ENCODE data around the gene REPS1.
"Not testable (repeated sequence)": the region's sequence is repeated elsewhere in the genome, so short reads cannot be mapped to it uniquely, and the experiment has no call there.

The REPS1 gene

GRCh38 chr6:138959521-138959920, 28.5 kb downstream of the REPS1 start:
- H3K27ac Mint-ChIP-seq (ENCODE audit: low read depth): no peak overlapping the region
- H3K36me3 Mint-ChIP-seq (ENCODE audit: insufficient read depth): peaks cover 4% of the 10 kb centered on the region
- DNase-seq (ENCODE audit: low spot score in 2 of 2) (no peak), ATAC-seq (replicated peaks; ENCODE audit: extremely low read depth, poor library complexity, severe bottlenecking) (no peak)
- H3K27me3 Mint-ChIP-seq: no peaks in the 10 kb centered on the region
- H3K4me1 Mint-ChIP-seq: peaks cover 42% of the 10 kb centered on the region
- H3K4me3 Mint-ChIP-seq: no peak overlapping the region
- no peaks in the 10 kb centered on the region for H3K9me3 Mint-ChIP-seq

GRCh38 chr6:138958595-138958994, 29.5 kb downstream of the REPS1 start:
- no peak for ATAC-seq (replicated peaks; ENCODE audit: extremely low read depth, poor library complexity, severe bottlenecking)
- peak overlapping the region; percentile 66 for H3K27ac Mint-ChIP-seq (ENCODE audit: low read depth)
- peaks cover 50% of the 10 kb centered on the region for H3K4me1 Mint-ChIP-seq
- peaks cover 4% of the 10 kb centered on the region for H3K36me3 Mint-ChIP-seq (ENCODE audit: insufficient read depth)
- H3K27me3 Mint-ChIP-seq: no peaks in the 10 kb centered on the region
- H3K9me3 Mint-ChIP-seq: no peaks in the 10 kb centered on the region
- no peak for DNase-seq (ENCODE audit: low spot score in 2 of 2)
- peak overlapping the region; percentile 48 for H3K4me3 Mint-ChIP-seq

- no peak for ATAC-seq (replicated peaks; ENCODE audit: extremely low read depth, poor library complexity, severe bottlenecking)
- Mint-ChIP-seq H3K4me1 (peaks cover 57% of the 10 kb centered on the region), H3K9me3 (no peaks in the 10 kb centered on the region), H3K27ac (ENCODE audit: low read depth) (peak overlapping the region; percentile 66), H3K4me3 (peak overlapping the region; percentile 48), H3K36me3 (ENCODE audit: insufficient read depth) (peaks cover 6% of the 10 kb centered on the region), H3K27me3 (no peaks in the 10 kb centered on the region)
- DNase-seq (ENCODE audit: low spot score in 2 of 2): no peak
These were observed 30.1 kb downstream of the REPS1 start for GRCh38 chr6:138957903-138958302.

GRCh38 chr6:138957484-138957883, 30.6 kb downstream of the REPS1 start:
- Mint-ChIP-seq H3K9me3 (no peaks in the 10 kb centered on the region), H3K4me3 (peak overlapping the region; percentile 48)

GRCh38 chr6:138956244-138956924, 31.7 kb downstream of the REPS1 start:
- Mint-ChIP-seq H3K9me3 (no peaks in the 10 kb centered on the region), H3K27ac (ENCODE audit: low read depth) (peak overlapping the region; percentile 9), H3K4me3 (no peak overlapping the region), H3K27me3 (no peaks in the 10 kb centered on the region), H3K36me3 (ENCODE audit: insufficient read depth) (peaks cover 6% of the 10 kb centered on the region), H3K4me1 (peaks cover 70% of the 10 kb centered on the region)
- DNase-seq (ENCODE audit: low spot score in 2 of 2) (no peak), ATAC-seq (replicated peaks; ENCODE audit: extremely low read depth, poor library complexity, severe bottlenecking) (no peak)

More at GRCh38 chr6:138957484-138957883, 30.6 kb downstream of the REPS1 start:
- Mint-ChIP-seq H3K27ac (ENCODE audit: low read depth) (peak overlapping the region; percentile 66), H3K4me1 (peaks cover 59% of the 10 kb centered on the region), H3K27me3 (no peaks in the 10 kb centered on the region), H3K36me3 (ENCODE audit: insufficient read depth) (peaks cover 6% of the 10 kb centered on the region)
- ATAC-seq (replicated peaks; ENCODE audit: extremely low read depth, poor library complexity, severe bottlenecking) (no peak), DNase-seq (ENCODE audit: low spot score in 2 of 2) (no peak)

GRCh38 chr6:138955262-138955661, 32.8 kb downstream of the REPS1 start:
- no peaks in the 10 kb centered on the region for H3K27me3 Mint-ChIP-seq
- H3K9me3 Mint-ChIP-seq: no peaks in the 10 kb centered on the region
- H3K4me1 Mint-ChIP-seq: peaks cover 70% of the 10 kb centered on the region
- DNase-seq (ENCODE audit: low spot score in 2 of 2) (no peak), ATAC-seq (replicated peaks; ENCODE audit: extremely low read depth, poor library complexity, severe bottlenecking) (no peak)
- peaks cover 6% of the 10 kb centered on the region for H3K36me3 Mint-ChIP-seq (ENCODE audit: insufficient read depth)
- no peak overlapping the region for H3K27ac Mint-ChIP-seq (ENCODE audit: low read depth)
- H3K4me3 Mint-ChIP-seq: no peak overlapping the region

GRCh38 chr6:138953451-138953850, 34.6 kb downstream of the REPS1 start:
- H3K4me1 Mint-ChIP-seq: peaks cover 64% of the 10 kb centered on the region
- H3K36me3 Mint-ChIP-seq (ENCODE audit: insufficient read depth): peaks cover 8% of the 10 kb centered on the region
- no peaks in the 10 kb centered on the region for H3K27me3 Mint-ChIP-seq
- DNase-seq (ENCODE audit: low spot score in 2 of 2): no peak
- no peaks in the 10 kb centered on the region for H3K9me3 Mint-ChIP-seq
- H3K27ac Mint-ChIP-seq (ENCODE audit: low read depth): peak overlapping the region; percentile 78
- ATAC-seq (replicated peaks; ENCODE audit: extremely low read depth, poor library complexity, severe bottlenecking): no peak
- H3K4me3 Mint-ChIP-seq: no peak overlapping the region

GRCh38 chr6:138948546-138949179, 39.4 kb downstream of the REPS1 start:
- no peaks in the 10 kb centered on the region for H3K9me3 Mint-ChIP-seq
- no peaks in the 10 kb centered on the region for H3K27me3 Mint-ChIP-seq
- DNase-seq (ENCODE audit: low spot score in 2 of 2) (no peak), ATAC-seq (replicated peaks; ENCODE audit: extremely low read depth, poor library complexity, severe bottlenecking) (no peak)
- H3K36me3 Mint-ChIP-seq (ENCODE audit: insufficient read depth): peaks cover 19% of the 10 kb centered on the region
- H3K27ac Mint-ChIP-seq (ENCODE audit: low read depth): peak overlapping the region; percentile 64
- peaks cover 43% of the 10 kb centered on the region for H3K4me1 Mint-ChIP-seq
- H3K4me3 Mint-ChIP-seq: no peak overlapping the region

GRCh38 chr6:138948004-138948403, 40.0 kb downstream of the REPS1 start:
- Mint-ChIP-seq H3K9me3 (no peaks in the 10 kb centered on the region), H3K4me3 (no peak overlapping the region), H3K36me3 (ENCODE audit: insufficient read depth) (peaks cover 19% of the 10 kb centered on the region), H3K4me1 (peaks cover 36% of the 10 kb centered on the region), H3K27me3 (no peaks in the 10 kb centered on the region), H3K27ac (ENCODE audit: low read depth) (no peak overlapping the region)
- no peak for DNase-seq (ENCODE audit: low spot score in 2 of 2)
- no peak for ATAC-seq (replicated peaks; ENCODE audit: extremely low read depth, poor library complexity, severe bottlenecking)

GRCh38 chr6:138945354-138945753, 42.7 kb downstream of the REPS1 start:
- H3K36me3 Mint-ChIP-seq (ENCODE audit: insufficient read depth): peaks cover 26% of the 10 kb centered on the region
- no peak overlapping the region for H3K4me3 Mint-ChIP-seq
- H3K9me3 Mint-ChIP-seq: no peaks in the 10 kb centered on the region
- H3K27me3 Mint-ChIP-seq: no peaks in the 10 kb centered on the region
- H3K27ac Mint-ChIP-seq (ENCODE audit: low read depth): no peak overlapping the region
- ATAC-seq (replicated peaks; ENCODE audit: extremely low read depth, poor library complexity, severe bottlenecking) (no peak), DNase-seq (ENCODE audit: low spot score in 2 of 2) (no peak)
- H3K4me1 Mint-ChIP-seq: peaks cover 22% of the 10 kb centered on the region

GRCh38 chr6:138944412-138944811, 43.6 kb downstream of the REPS1 start:
- DNase-seq (ENCODE audit: low spot score in 2 of 2) (no peak), ATAC-seq (replicated peaks; ENCODE audit: extremely low read depth, poor library complexity, severe bottlenecking) (peak; percentile 68)
- no peaks in the 10 kb centered on the region for H3K9me3 Mint-ChIP-seq
- H3K4me3 Mint-ChIP-seq: no peak overlapping the region
- peaks cover 27% of the 10 kb centered on the region for H3K36me3 Mint-ChIP-seq (ENCODE audit: insufficient read depth)
- H3K4me1 Mint-ChIP-seq: peaks cover 22% of the 10 kb centered on the region
- no peak overlapping the region for H3K27ac Mint-ChIP-seq (ENCODE audit: low read depth)
- H3K27me3 Mint-ChIP-seq: no peaks in the 10 kb centered on the region

- no peak for ATAC-seq (replicated peaks; ENCODE audit: extremely low read depth, poor library complexity, severe bottlenecking)
- H3K9me3 Mint-ChIP-seq: no peaks in the 10 kb centered on the region
- DNase-seq (ENCODE audit: low spot score in 2 of 2): no peak
- peaks cover 29% of the 10 kb centered on the region for H3K36me3 Mint-ChIP-seq (ENCODE audit: insufficient read depth)
- no peak overlapping the region for H3K27ac Mint-ChIP-seq (ENCODE audit: low read depth)
- H3K4me3 Mint-ChIP-seq: no peak overlapping the region
- H3K4me1 Mint-ChIP-seq: peaks cover 14% of the 10 kb centered on the region
- no peaks in the 10 kb centered on the region for H3K27me3 Mint-ChIP-seq
These were observed 44.9 kb downstream of the REPS1 start for GRCh38 chr6:138943089-138943625.

- not testable (repeated sequence) for ATAC-seq (replicated peaks; ENCODE audit: extremely low read depth, poor library complexity, severe bottlenecking)
These were observed 51.2 kb downstream of the REPS1 start for GRCh38 chr6:138936873-138937272.

More at GRCh38 chr6:138936873-138937272, 51.2 kb downstream of the REPS1 start:
- H3K9me3 Mint-ChIP-seq; H3K27me3 Mint-ChIP-seq; H3K27ac Mint-ChIP-seq (ENCODE audit: low read depth); H3K4me3 Mint-ChIP-seq; DNase-seq (ENCODE audit: low spot score in 2 of 2); H3K4me1 Mint-ChIP-seq: not testable (repeated sequence)
- H3K36me3 Mint-ChIP-seq (ENCODE audit: insufficient read depth): peaks cover 40% of the 10 kb centered on the region
